Natural killer cell (primary cell): Measurements from ENCODE around the gene MAST4. TPM values are rescaled to one million over a fixed set of nuclear protein-coding genes. Genes with fewer than 3 reads are reported as not detected.

Experiments
- ATAC-seq, 3 donors: fragments of 150-1000 bp in 2 of 3; fragments of 200-7000 bp in 1 of 3; cut with Tn5 transposase; 1 replicate in 1 of 3; 2 replicates in 2 of 3; pipeline ENCODE4 v1.10.0; 2021; ENCODE audit warnings: mild to moderate bottlenecking in 2 of 3, moderate library complexity in 2 of 3
- DNase-seq, 2 donors: peaks; one replicate each; pipeline versions ENCODE4 v3.0.0 to v3.0.0-alpha.2; 2013 to 2021; ENCODE audit warnings: mixed read lengths in 1 of 2
- H3K27ac ChIP-seq: one replicate; pipeline ENCODE4 v1.5.1; 2013; ENCODE audit warnings: mild to moderate bottlenecking, low read length
- H3K27me3 ChIP-seq: one replicate; pipeline ENCODE4 v1.6.1; 2013; ENCODE audit warnings: low read length; ENCODE audit not compliant: control insufficient read depth, insufficient read depth
- H3K36me3 ChIP-seq: one replicate; pipeline ENCODE4 v1.6.1; 2013; ENCODE audit warnings: low read length; ENCODE audit not compliant: control insufficient read depth, insufficient read depth
- H3K4me1 ChIP-seq: one replicate; pipeline ENCODE4 v1.6.1; 2013; ENCODE audit warnings: low read length; ENCODE audit not compliant: control insufficient read depth, insufficient read depth
- H3K4me3 ChIP-seq: one replicate; pipeline ENCODE4 v1.5.1; 2013; ENCODE audit warnings: low read length
- H3K9me3 ChIP-seq: one replicate; pipeline ENCODE4 v1.6.1; 2013; ENCODE audit warnings: low read length; ENCODE audit not compliant: control insufficient read depth, insufficient read depth
- H3K27ac Mint-ChIP-seq, 2 donors: one replicate each; pipeline ENCODE4 v1.8.0; 2022; ENCODE audit warnings: mild to moderate bottlenecking in 2 of 2, mixed read lengths in 2 of 2, moderate library complexity in 1 of 2
- H3K27me3 Mint-ChIP-seq, 2 donors: one replicate each; pipeline ENCODE4 v1.8.0; 2022; ENCODE audit warnings: low read depth in 2 of 2, mixed read lengths in 2 of 2
- H3K36me3 Mint-ChIP-seq: one replicate; pipeline ENCODE4 v1.8.0; 2022; ENCODE audit warnings: mixed read lengths
- H3K4me1 Mint-ChIP-seq, 2 donors: one replicate each; pipeline ENCODE4 v1.8.0; 2022; ENCODE audit warnings: mixed read lengths in 2 of 2
- H3K4me3 Mint-ChIP-seq: one replicate; pipeline ENCODE4 v1.8.0; 2022; ENCODE audit warnings: mild to moderate bottlenecking, moderate library complexity, mixed read lengths
- H3K9me3 Mint-ChIP-seq, 2 donors: one replicate each; pipeline ENCODE4 v1.8.0; 2022; ENCODE audit warnings: mixed read lengths in 2 of 2
- WGBS: methylation state at CpG from one replicate; pipeline ENCODE4 v1.1.7; 2013; ENCODE audit warnings: missing lambda C conversion rate; ENCODE audit not compliant: insufficient coverage; 5-methylcytosine and 5-hydroxymethylcytosine counted together
- intact Hi-C: fragments of 100-400 bp; cut with micrococcal nuclease; formaldehyde crosslinking; loops from one replicate; pipeline ENCODE4 v1.14.2; 2022
- total RNA-seq, 4 donors: library from RNA; stranded (reverse); fragments of 120-200 nt in 1 of 4; gene quantifications; one replicate each; pipeline versions ENCODE4 v1.2.3 to v1.2.4, GENCODE V29; 2013 to 2022
- TF ChIP-seq, protein P1 (sequence below): fragments of 200-600 bp; IDR thresholded peaks from one replicate; pipeline ENCODE4 v1.8.0; 2022; ENCODE audit warnings: antibody characterized with exemption

Gene MAST4
- total RNA-seq, 3 donors from 2014 or later (not counting 1 experiment from before 2014, with no cell fraction given), result 6.5 to 14.1 (median 12.7) TPM

DNA sequence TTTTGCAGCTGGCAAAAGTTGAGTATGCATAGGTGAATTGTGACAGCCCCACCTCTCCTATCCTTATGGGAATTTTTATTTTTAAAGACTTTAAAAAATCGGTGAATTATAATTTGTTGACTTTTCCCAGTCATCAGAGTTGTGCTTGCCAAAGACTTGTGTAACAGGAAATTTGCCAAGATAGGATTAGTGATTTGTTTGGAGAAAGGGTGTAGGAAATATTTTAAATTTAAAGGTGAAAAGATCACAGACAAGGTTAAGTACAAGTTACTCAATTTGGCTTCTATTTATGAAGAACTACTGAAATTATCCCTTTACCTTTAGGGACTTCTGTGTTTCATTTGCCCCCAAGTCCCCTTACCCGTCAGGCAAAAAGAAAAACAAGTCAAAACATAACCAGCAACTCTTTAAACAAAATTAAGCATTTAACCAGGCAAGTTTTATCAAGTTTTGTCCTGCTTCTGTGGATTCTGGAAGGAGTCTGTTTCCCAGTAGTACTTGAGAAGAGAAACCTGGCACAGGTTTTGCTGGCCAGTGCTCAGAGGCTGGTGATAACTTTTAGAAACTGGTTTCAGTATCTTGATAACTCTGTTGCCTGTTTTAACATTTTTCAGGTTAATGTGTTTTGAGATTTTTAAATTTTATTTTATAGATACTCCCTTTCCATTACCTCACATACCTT lies 285.4 kb downstream of the MAST4 start:
- Mint-ChIP-seq H3K27me3 (peaks cover 0 to 8% of the 10 kb centered on the region in 2 donors), H3K4me3 (no peak overlapping the region), H3K9me3 (no peaks in the 10 kb centered on the region), H3K36me3 (no peaks in the 10 kb centered on the region), H3K4me1 (no peaks in the 10 kb centered on the region), H3K27ac (no peak overlapping the region)
- ATAC-seq, result no peak
- 87% methylated on average over 2 of the region's 2 CpGs for WGBS
- Histone ChIP-seq H3K4me3 (no peak overlapping the region), H3K9me3 (no peaks in the 10 kb centered on the region), H3K27me3 (no peaks in the 10 kb centered on the region), H3K27ac (no peak overlapping the region), H3K36me3 (no peaks in the 10 kb centered on the region), H3K4me1 (no peaks in the 10 kb centered on the region)
- intact Hi-C loops, result no loop called here
- TF ChIP-seq, protein P1, sequence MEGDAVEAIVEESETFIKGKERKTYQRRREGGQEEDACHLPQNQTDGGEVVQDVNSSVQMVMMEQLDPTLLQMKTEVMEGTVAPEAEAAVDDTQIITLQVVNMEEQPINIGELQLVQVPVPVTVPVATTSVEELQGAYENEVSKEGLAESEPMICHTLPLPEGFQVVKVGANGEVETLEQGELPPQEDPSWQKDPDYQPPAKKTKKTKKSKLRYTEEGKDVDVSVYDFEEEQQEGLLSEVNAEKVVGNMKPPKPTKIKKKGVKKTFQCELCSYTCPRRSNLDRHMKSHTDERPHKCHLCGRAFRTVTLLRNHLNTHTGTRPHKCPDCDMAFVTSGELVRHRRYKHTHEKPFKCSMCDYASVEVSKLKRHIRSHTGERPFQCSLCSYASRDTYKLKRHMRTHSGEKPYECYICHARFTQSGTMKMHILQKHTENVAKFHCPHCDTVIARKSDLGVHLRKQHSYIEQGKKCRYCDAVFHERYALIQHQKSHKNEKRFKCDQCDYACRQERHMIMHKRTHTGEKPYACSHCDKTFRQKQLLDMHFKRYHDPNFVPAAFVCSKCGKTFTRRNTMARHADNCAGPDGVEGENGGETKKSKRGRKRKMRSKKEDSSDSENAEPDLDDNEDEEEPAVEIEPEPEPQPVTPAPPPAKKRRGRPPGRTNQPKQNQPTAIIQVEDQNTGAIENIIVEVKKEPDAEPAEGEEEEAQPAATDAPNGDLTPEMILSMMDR, result no peak
- no peak for DNase-seq

DNA sequence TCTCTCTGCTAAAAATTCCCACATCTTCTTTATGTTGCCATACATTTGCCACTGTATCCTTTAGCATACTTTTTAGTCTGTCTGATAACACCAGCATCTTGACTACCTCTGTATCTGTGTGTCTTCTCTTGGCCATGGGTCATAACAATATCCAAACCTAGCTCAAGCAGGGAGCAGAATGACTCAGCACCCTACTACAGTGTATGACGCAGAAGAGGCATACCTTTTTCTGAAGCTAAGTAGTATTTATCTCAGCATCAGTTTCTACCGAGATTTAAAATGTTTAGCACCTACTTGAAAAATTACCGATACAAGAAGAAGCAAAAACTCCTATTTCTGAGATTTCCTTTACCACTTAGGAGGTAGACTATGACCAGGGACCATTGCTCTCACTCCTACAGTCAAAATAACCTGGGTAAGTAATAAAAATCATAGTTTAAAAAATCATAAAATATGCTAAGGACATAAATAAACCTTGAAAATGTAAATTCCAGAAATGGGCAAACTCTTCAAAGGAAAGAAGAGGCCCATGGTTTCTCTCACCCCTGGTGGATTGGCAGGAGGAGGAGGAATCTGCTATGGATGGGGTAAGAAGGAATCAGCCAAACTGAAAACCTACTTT lies 286.5 kb downstream of the MAST4 start:
- no peaks in the 10 kb centered on the region for H3K27me3 ChIP-seq
- H3K4me1 ChIP-seq, result no peaks in the 10 kb centered on the region
- no peak for DNase-seq
- Mint-ChIP-seq H3K9me3 (no peaks in the 10 kb centered on the region), H3K27me3 (peaks cover 0 to 8% of the 10 kb centered on the region in 2 donors), H3K27ac (no peak overlapping the region), H3K4me1 (no peaks in the 10 kb centered on the region), H3K36me3 (no peaks in the 10 kb centered on the region), H3K4me3 (no peak overlapping the region)
- H3K4me3 ChIP-seq, result no peak overlapping the region
- TF ChIP-seq, protein P1, result no peak
- intact Hi-C loops, result no loop called here
- WGBS, result 48% methylated on average over 3 of the region's 3 CpGs
- H3K9me3 ChIP-seq, result no peaks in the 10 kb centered on the region
- no peaks in the 10 kb centered on the region for H3K36me3 ChIP-seq
- H3K27ac ChIP-seq, result no peak overlapping the region
- no peak for ATAC-seq

DNA sequence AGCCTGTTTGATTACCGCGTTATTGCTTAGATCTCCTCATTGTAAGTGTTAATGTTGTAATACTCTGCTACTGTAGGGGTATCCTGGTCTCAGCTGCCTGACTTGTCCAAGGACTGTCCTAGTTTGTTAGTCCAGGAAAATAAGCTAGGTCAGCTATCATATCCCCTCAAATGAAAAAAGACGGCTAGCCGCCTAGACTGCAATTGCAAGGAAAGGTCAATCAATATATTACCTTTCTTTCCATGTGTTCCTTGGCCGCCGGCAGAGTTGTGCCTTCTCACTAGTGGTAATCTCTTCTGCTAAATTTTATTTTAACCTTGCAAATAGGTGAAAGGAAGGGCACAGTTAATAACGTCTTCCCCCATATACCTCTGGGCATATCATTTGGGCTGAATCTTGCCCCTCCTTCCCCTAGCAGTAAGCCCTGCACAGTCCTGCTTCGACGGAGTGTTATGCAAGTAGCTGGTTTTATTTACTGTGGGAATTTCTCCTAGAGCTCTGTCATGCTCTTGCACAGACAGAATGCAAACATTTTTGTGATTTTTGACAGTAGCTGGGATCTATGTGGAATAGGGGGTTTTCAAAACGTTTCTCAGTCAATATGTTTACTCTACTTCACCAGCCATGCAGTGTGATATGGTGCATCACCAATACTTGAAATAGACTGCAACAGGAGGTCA lies 288.5 kb downstream of the MAST4 start:
- Mint-ChIP-seq H3K27ac (no peak overlapping the region), H3K36me3 (no peaks in the 10 kb centered on the region), H3K4me1 (peaks cover 0 to 6% of the 10 kb centered on the region in 2 donors), H3K27me3 (peaks cover 0 to 8% of the 10 kb centered on the region in 2 donors), H3K4me3 (no peak overlapping the region), H3K9me3 (no peaks in the 10 kb centered on the region)
- H3K36me3 ChIP-seq, result no peaks in the 10 kb centered on the region
- H3K4me1 ChIP-seq, result no peaks in the 10 kb centered on the region
- intact Hi-C loops, result no loop called here
- ATAC-seq (no peak), DNase-seq (no peak)
- no peaks in the 10 kb centered on the region for H3K27me3 ChIP-seq
- WGBS, result 96% methylated on average over 8 of the region's 10 CpGs
- no peak overlapping the region for H3K27ac ChIP-seq
- no peak overlapping the region for H3K4me3 ChIP-seq
- no peaks in the 10 kb centered on the region for H3K9me3 ChIP-seq
- TF ChIP-seq, protein P1, result no peak
